ENCODE measurements around the gene FBXL16. TPM values are rescaled to one million over a fixed set of nuclear protein-coding genes. Genes with fewer than 3 reads are reported as not detected.
A peak's percentile ranks its signal among the peaks of the same experiment; 100 is the strongest.

FBXL16 gene
- polyA plus RNA-seq, 2 donors: 8.0 to 13.0 TPM

- H3K4me3 ChIP-seq (ENCODE audit: low read depth in 1 of 2, low read length in 2 of 2): no peak overlapping the region
- H3K9me3 ChIP-seq (ENCODE audit: control insufficient read depth in 2 of 2, insufficient read depth in 1 of 2, low read depth in 1 of 2, low read length in 1 of 2): no peaks in the 10 kb centered on the region
- no peaks in the 10 kb centered on the region for H3K36me3 ChIP-seq (ENCODE audit: control insufficient read depth in 2 of 2, insufficient read depth in 2 of 2, low read length in 1 of 2)
- peaks cover 10 to 29% of the 10 kb centered on the region in 2 donors for H3K4me1 ChIP-seq (ENCODE audit: control insufficient read depth in 2 of 2, insufficient read depth in 2 of 2, low read length in 1 of 2)
- no peak overlapping the region for H3K27ac ChIP-seq (ENCODE audit: low read depth in 2 of 2, low read length in 1 of 2)
- WGBS, 2 donors: 53 to 72% methylated on average over 12 of the region's 12 CpGs
- peaks cover 0 to 11% of the 10 kb centered on the region in 2 donors for H3K27me3 ChIP-seq (ENCODE audit: control insufficient read depth in 1 of 2, insufficient read depth in 2 of 2, low read length in 2 of 2)
Observed at GRCh38 chr16:711084-711483, 5.5 kb upstream of the FBXL16 start.

GRCh38 chr16:710500-711075 is 5.0 kb upstream of the FBXL16 start:
- Histone ChIP-seq H3K27me3 (ENCODE audit: control insufficient read depth in 1 of 2, insufficient read depth in 2 of 2, low read length in 2 of 2) (peaks cover 0 to 11% of the 10 kb centered on the region in 2 donors), H3K4me3 (ENCODE audit: low read depth in 1 of 2, low read length in 2 of 2) (no peak overlapping the region), H3K27ac (ENCODE audit: low read depth in 2 of 2, low read length in 1 of 2) (no peak overlapping the region), H3K9me3 (ENCODE audit: control insufficient read depth in 2 of 2, insufficient read depth in 1 of 2, low read depth in 1 of 2, low read length in 1 of 2) (no peaks in the 10 kb centered on the region), H3K36me3 (ENCODE audit: control insufficient read depth in 2 of 2, insufficient read depth in 2 of 2, low read length in 1 of 2) (no peaks in the 10 kb centered on the region), H3K4me1 (ENCODE audit: control insufficient read depth in 2 of 2, insufficient read depth in 2 of 2, low read length in 1 of 2) (peaks cover 10 to 25% of the 10 kb centered on the region in 2 donors)
- WGBS, 2 donors: 58% methylated on average over 21 of the region's 21 CpGs

GRCh38 chr16:709566-710499 is 4.2 kb upstream of the FBXL16 start:
- no peaks in the 10 kb centered on the region for H3K9me3 ChIP-seq (ENCODE audit: control insufficient read depth in 2 of 2, insufficient read depth in 1 of 2, low read depth in 1 of 2, low read length in 1 of 2)
- H3K4me1 ChIP-seq (ENCODE audit: control insufficient read depth in 2 of 2, insufficient read depth in 2 of 2, low read length in 1 of 2): peaks cover 10 to 22% of the 10 kb centered on the region in 2 donors
- H3K4me3 ChIP-seq (ENCODE audit: low read depth in 1 of 2, low read length in 2 of 2): no peak overlapping the region
- H3K27me3 ChIP-seq (ENCODE audit: control insufficient read depth in 1 of 2, insufficient read depth in 2 of 2, low read length in 2 of 2): peaks cover 0 to 15% of the 10 kb centered on the region in 2 donors
- no peak overlapping the region for H3K27ac ChIP-seq (ENCODE audit: low read depth in 2 of 2, low read length in 1 of 2)
- WGBS, 2 donors: 18 to 19% methylated on average over 30 of the region's 30 CpGs
- no peaks in the 10 kb centered on the region for H3K36me3 ChIP-seq (ENCODE audit: control insufficient read depth in 2 of 2, insufficient read depth in 2 of 2, low read length in 1 of 2)

DNA sequence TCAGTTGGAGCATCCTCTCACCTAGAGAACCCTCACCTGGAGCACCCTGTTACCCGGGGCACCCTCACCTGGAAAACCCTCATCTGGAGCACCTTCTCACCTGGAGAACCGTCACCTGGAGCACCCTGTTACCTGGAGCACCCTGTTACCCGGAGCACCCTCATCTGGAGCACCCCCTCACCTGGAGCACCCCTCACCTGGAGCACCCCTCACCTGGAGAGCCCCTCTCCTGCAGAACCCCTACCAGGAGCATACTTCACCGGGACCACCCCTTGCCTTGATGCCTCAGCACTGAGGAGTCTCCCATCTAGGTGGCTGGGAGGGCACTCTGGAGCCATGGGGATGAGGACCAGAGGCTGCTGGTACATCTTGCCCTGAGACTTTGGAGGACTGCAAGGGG is 3.4 kb upstream of the FBXL16 start:
- peaks cover 10 to 18% of the 10 kb centered on the region in 2 donors for H3K4me1 ChIP-seq (ENCODE audit: control insufficient read depth in 2 of 2, insufficient read depth in 2 of 2, low read length in 1 of 2)
- no peaks in the 10 kb centered on the region for H3K36me3 ChIP-seq (ENCODE audit: control insufficient read depth in 2 of 2, insufficient read depth in 2 of 2, low read length in 1 of 2)
- no peaks in the 10 kb centered on the region for H3K9me3 ChIP-seq (ENCODE audit: control insufficient read depth in 2 of 2, insufficient read depth in 1 of 2, low read depth in 1 of 2, low read length in 1 of 2)
- no peak overlapping the region for H3K4me3 ChIP-seq (ENCODE audit: low read depth in 1 of 2, low read length in 2 of 2)
- WGBS, 2 donors: 58 to 80% methylated on average over 4 of the region's 4 CpGs
- no peak overlapping the region for H3K27ac ChIP-seq (ENCODE audit: low read depth in 2 of 2, low read length in 1 of 2)
- H3K27me3 ChIP-seq (ENCODE audit: control insufficient read depth in 1 of 2, insufficient read depth in 2 of 2, low read length in 2 of 2): peaks cover 0 to 23% of the 10 kb centered on the region in 2 donors

- no peaks in the 10 kb centered on the region for H3K36me3 ChIP-seq (ENCODE audit: control insufficient read depth in 2 of 2, insufficient read depth in 2 of 2, low read length in 1 of 2)
- H3K27me3 ChIP-seq (ENCODE audit: control insufficient read depth in 1 of 2, insufficient read depth in 2 of 2, low read length in 2 of 2): peaks cover 0 to 27% of the 10 kb centered on the region in 2 donors
- peaks cover 10 to 18% of the 10 kb centered on the region in 2 donors for H3K4me1 ChIP-seq (ENCODE audit: control insufficient read depth in 2 of 2, insufficient read depth in 2 of 2, low read length in 1 of 2)
- H3K27ac ChIP-seq (ENCODE audit: low read depth in 2 of 2, low read length in 1 of 2): no peak overlapping the region
- H3K4me3 ChIP-seq (ENCODE audit: low read depth in 1 of 2, low read length in 2 of 2): no peak overlapping the region
- H3K9me3 ChIP-seq (ENCODE audit: control insufficient read depth in 2 of 2, insufficient read depth in 1 of 2, low read depth in 1 of 2, low read length in 1 of 2): no peaks in the 10 kb centered on the region
- WGBS, 2 donors: 42 to 60% methylated on average over 3 of the region's 3 CpGs
Observed at GRCh38 chr16:708019-708418, 2.4 kb upstream of the FBXL16 start.

- H3K4me3 ChIP-seq (ENCODE audit: low read depth in 1 of 2, low read length in 2 of 2): no peak overlapping the region
- no peak overlapping the region for H3K27ac ChIP-seq (ENCODE audit: low read depth in 2 of 2, low read length in 1 of 2)
Observed at GRCh38 chr16:707062-707538, 1.5 kb upstream of the FBXL16 start.

GRCh38 chr16:706189-707061 is 824 bp upstream of the FBXL16 start:
- Histone ChIP-seq H3K4me1 (ENCODE audit: control insufficient read depth in 2 of 2, insufficient read depth in 2 of 2, low read length in 1 of 2) (peaks cover 10 to 18% of the 10 kb centered on the region in 2 donors), H3K27me3 (ENCODE audit: control insufficient read depth in 1 of 2, insufficient read depth in 2 of 2, low read length in 2 of 2) (peaks cover 6 to 36% of the 10 kb centered on the region in 2 donors), H3K9me3 (ENCODE audit: control insufficient read depth in 2 of 2, insufficient read depth in 1 of 2, low read depth in 1 of 2, low read length in 1 of 2) (no peaks in the 10 kb centered on the region), H3K4me3 (ENCODE audit: low read depth in 1 of 2, low read length in 2 of 2) (peak overlapping the region in 1 of 2 donors; percentile 36), H3K36me3 (ENCODE audit: control insufficient read depth in 2 of 2, insufficient read depth in 2 of 2, low read length in 1 of 2) (no peaks in the 10 kb centered on the region), H3K27ac (ENCODE audit: low read depth in 2 of 2, low read length in 1 of 2) (no peak overlapping the region)
- WGBS, 2 donors: 2 to 4% methylated on average over 48 to 49 of the region's 49 CpGs

More at GRCh38 chr16:707062-707538, 1.5 kb upstream of the FBXL16 start:
- H3K9me3 ChIP-seq (ENCODE audit: control insufficient read depth in 2 of 2, insufficient read depth in 1 of 2, low read depth in 1 of 2, low read length in 1 of 2): no peaks in the 10 kb centered on the region
- H3K4me1 ChIP-seq (ENCODE audit: control insufficient read depth in 2 of 2, insufficient read depth in 2 of 2, low read length in 1 of 2): peaks cover 10 to 18% of the 10 kb centered on the region in 2 donors
- peaks cover 0 to 31% of the 10 kb centered on the region in 2 donors for H3K27me3 ChIP-seq (ENCODE audit: control insufficient read depth in 1 of 2, insufficient read depth in 2 of 2, low read length in 2 of 2)
- no peaks in the 10 kb centered on the region for H3K36me3 ChIP-seq (ENCODE audit: control insufficient read depth in 2 of 2, insufficient read depth in 2 of 2, low read length in 1 of 2)
- WGBS, 2 donors: 25 to 29% methylated on average over 12 to 14 of the region's 14 CpGs

GRCh38 chr16:704552-705380 is 835 bp downstream of the FBXL16 start:
- Histone ChIP-seq H3K27me3 (ENCODE audit: control insufficient read depth in 1 of 2, insufficient read depth in 2 of 2, low read length in 2 of 2) (peaks cover 6 to 41% of the 10 kb centered on the region in 2 donors), H3K4me1 (ENCODE audit: control insufficient read depth in 2 of 2, insufficient read depth in 2 of 2, low read length in 1 of 2) (peaks cover 10 to 20% of the 10 kb centered on the region in 2 donors), H3K36me3 (ENCODE audit: control insufficient read depth in 2 of 2, insufficient read depth in 2 of 2, low read length in 1 of 2) (no peaks in the 10 kb centered on the region), H3K9me3 (ENCODE audit: control insufficient read depth in 2 of 2, insufficient read depth in 1 of 2, low read depth in 1 of 2, low read length in 1 of 2) (no peaks in the 10 kb centered on the region), H3K4me3 (ENCODE audit: low read depth in 1 of 2, low read length in 2 of 2) (peak overlapping the region in 1 of 2 donors; percentile 36), H3K27ac (ENCODE audit: low read depth in 2 of 2, low read length in 1 of 2) (no peak overlapping the region)
- 9 to 11% methylated on average over 31 to 50 of the region's 50 CpGs for WGBS, 2 donors
